ENCODE data around the gene CERS6.
"Not testable (repeated sequence)": the region's sequence is repeated elsewhere in the genome, so short reads cannot be mapped to it uniquely, and the experiment has no call there.

Gene CERS6

DNA sequence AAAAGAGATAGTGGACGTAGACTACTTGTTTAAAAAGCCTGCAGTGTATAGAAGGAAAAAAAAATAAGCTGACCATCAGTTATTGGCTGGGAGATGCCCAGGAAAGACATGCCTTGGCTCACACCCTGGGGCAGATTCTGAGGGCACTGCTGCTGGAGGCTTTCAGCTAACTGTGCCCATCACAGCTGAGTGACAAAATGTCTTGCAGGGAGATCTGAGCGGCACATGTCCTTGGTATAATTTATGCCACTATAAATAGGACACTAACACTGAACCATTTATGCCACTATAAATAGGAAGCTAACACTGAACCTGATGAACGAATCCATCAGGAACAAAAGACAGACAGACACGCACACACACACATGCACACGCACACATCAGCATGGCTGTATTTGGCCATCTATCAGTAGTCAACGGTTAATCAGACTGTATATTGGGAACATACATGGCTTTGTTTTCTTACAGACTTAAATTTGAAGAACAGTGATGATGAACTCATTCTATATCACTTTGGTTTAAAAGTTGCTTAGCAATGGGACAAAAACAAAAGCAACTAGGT, 278.2 kb downstream of the CERS6 start:
- no peak for DNase-seq (ENCODE audit: low spot score)

GRCh38 chr2:168736649-168737445, 280.8 kb downstream of the CERS6 start:
- DNase-seq (ENCODE audit: low spot score): no peak

DNA sequence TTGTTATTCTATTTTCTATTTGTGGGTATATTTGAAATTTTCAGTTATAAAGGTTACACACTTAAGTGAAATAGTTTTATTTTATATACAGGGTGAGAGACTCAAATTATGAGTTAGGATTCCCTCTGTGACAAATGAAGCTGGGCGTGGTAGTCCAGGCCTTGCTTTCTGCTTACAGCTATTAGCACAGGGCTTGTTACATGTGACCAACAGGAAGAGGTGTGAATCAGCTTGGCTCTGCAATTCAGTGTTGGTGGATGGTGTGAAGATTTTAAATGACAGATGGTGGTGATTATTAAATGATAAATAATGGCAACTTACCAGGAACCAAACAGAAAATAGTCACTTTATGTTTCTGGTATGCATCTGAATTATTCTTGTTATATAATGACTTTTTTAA, 282.0 kb downstream of the CERS6 start:
- DNase-seq (ENCODE audit: low spot score): no peak

DNA sequence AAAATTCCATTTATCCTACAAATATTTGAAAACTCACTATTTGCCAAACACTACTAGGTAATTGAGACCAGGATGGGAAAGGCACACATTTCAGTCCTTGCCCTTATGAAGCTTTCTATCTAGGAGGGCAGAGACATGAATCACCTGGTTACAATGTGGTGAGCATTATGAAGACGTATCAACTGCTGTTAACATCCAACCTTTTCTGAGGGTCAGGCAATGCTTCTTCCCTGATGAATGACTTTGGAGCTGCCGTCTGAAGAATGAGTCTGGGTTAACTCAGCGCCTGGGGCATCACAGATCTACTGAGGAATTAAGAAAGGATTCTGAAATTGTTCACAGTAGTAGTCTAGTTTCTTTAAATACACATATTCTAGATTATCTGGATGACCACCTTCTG, 284.3 kb downstream of the CERS6 start:
- no peak for DNase-seq (ENCODE audit: low spot score)

GRCh38 chr2:168740788-168741187, 284.7 kb downstream of the CERS6 start:
- DNase-seq (ENCODE audit: low spot score): no peak

DNA sequence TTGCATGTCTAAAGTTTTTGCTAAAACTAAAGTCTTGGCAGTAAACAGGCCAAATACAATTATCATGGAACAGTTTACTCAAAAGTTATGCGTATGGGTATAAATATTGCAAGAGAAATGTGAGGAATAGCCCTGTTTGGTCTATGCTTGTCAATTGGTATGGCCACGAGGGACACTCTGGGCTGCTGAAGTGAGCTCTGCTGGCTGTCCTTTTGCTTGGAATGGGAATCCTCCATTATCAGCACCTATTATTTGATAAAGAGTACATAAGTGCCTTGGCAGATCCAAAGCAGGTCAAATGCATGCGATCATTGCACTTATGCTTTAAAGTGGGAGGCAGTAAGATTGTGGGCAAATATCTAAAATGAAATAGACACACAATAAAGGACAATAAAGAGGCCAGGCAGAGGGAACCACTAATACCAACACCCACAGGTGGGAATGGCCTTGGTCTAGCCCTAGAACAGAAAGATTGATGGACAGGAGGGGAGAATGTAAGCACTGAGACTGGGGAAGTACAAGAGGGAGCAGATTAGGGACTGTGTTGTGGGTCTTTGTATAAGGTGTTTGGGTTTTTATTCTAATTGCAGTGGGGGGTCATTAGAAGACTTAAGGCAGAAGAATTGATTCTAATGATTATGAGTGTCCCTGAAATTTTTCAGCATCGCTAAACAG, 286.3 kb downstream of the CERS6 start:
- DNase-seq (ENCODE audit: low spot score): no peak

DNA sequence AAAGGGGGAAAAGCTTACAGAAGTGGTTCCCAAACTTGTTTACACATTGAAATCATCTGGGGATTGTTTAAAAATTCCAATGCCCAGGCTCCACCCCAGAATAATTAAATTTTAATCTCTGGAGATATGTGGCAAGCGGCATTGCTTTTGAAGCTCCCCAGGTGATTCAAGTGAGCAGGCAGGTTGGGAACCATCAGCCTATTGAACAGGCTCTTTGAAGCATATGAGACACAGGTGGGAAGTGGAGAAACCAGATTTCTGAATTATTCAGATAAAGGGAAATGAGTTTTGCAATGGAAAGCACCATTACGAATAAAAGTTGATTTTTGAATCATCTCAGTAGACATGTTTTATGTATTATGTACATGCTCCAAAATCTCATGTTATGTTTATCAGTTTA, 288.8 kb downstream of the CERS6 start:
- DNase-seq (ENCODE audit: low spot score): no peak

DNA sequence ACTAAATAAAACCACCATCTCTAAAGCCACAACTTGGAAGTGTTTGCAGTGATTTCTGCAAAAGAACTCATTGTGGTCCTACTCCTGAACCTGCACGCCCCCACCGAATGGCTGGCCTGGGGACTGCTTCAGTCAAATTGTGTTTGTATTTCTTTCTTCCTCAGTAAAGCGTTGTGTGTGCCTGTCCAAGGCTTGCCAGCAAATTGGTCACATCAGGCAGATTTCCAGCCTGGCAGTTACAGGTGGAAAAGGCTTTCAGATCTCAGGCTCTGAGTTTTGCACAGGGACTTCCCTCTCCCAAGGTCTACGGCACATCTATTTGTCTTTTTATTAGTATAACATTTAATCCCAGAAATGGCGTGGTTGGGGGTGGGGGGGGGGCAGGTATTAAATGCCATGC, 292.4 kb downstream of the CERS6 start:
- no peak for DNase-seq (ENCODE audit: low spot score)

DNA sequence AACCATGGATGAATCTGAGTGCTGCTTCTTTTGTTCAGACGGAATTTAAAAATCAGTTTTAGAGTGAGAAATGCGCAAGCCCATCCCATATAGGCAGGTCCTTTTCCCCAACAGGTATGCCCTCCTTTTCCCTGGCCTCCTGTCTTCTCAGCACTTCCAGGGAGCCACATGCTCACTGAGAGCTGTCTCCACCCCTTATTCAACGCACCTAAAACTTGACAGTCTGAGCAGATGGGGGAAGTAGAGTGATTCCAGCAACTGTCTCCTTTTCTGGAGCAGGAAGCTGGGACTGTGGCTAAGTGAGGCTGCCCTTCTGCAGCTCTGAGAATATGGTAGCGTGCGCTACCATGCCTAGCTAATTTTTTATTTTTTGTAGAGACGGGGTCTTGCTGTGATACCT, 293.2 kb downstream of the CERS6 start:
- DNase-seq (ENCODE audit: low spot score): no peak

DNA sequence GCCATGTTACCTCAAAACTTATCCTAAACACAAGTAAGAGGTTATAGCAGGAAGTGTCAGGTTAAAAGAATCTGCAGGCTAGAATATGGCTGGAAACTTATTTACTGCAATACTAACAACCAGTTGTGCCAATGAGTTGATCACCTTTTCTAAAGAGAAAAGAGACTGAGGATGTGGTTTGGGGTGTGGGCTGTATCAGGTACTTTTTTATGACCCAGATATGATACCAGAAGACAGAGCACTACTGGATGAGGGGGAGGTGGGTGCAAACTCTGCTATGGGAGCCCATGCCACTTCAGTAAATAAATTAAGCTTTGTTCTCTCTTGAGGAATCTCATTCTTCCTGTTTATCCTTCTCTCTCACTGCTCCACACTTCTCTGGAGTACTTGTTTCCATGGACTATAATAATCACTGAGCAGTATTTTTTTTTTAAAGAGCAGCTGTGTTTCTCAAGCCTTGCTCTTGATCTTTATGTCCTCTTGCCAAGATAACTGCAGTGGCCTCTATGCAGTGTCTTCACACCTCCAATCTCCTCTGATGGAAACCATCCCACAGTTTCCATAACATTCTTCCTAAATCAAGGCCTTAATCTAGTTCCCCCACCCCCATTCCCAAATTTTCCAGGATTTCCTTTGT, 295.1 kb downstream of the CERS6 start:
- no peak for DNase-seq (ENCODE audit: low spot score)

DNA sequence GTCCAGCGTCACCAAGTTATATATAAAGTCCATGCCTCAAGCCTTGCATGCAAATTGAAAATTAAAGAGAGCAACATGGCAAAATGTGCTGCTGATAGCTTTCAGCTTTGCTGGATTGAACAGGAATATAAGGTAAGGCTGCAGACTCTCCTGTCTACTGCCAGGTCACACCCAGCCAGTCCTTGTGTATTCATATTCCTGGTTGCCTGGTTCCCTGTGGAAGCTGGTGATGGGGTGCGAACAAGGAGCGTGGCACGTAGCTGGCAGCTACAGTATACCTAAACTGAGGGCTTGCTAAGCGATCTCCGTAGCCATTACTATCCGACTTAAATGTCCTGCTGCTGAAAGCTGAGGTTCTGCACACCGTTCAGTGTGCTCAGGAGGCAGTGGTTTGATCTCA, 296.3 kb downstream of the CERS6 start:
- no peak for DNase-seq (ENCODE audit: low spot score)

DNA sequence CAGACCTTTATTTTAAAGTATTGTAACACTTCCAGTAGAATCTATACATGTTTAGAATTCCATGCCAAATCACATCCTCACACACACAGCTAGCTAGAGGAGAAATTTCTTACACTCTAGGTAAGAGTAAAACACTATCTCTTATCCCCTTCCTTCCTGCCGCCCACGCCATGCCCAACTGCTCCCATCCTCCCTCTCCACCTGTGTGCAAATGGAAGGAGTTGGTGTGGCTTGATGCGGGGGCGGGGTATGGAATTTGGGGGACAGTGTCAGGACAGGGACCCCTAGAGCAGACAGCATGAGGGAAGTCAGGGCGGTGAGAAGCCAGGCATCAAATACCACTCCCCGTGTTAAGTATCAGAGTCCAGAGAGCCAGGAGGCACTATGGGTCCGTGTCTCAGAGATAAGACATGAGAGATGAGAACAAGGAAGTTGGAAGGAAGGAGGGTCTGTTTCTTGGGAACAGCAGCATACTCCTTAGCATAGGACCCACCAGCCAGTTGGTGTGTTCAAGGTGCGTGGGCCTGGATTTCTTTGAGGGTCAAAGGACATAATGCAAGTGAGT, 297.8 kb downstream of the CERS6 start:
- DNase-seq (ENCODE audit: low spot score): no peak

DNA sequence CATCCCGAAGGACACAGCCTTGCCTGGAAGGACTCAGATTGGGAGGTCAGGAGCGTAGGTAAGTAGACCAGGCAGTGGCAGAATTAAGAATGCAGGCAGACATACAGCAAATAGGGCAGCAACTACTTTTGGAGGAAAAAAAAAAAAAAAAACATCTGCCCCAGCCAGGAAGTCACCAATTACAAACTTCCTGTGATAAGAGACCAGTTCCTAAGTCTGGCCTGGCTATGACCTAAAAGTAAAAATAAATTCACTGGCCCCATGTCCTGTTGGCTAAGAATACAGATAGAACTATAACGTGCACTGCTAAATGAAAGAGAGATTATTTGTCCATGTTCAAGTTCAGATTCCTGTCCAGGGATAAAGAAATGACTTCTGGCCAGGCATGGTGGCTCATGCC, 301.2 kb downstream of the CERS6 start:
- DNase-seq (ENCODE audit: low spot score): no peak

- peak; percentile 58 for DNase-seq (ENCODE audit: low spot score)
These were observed 303.1 kb downstream of the CERS6 start for GRCh38 chr2:168758970-168759820.

DNA sequence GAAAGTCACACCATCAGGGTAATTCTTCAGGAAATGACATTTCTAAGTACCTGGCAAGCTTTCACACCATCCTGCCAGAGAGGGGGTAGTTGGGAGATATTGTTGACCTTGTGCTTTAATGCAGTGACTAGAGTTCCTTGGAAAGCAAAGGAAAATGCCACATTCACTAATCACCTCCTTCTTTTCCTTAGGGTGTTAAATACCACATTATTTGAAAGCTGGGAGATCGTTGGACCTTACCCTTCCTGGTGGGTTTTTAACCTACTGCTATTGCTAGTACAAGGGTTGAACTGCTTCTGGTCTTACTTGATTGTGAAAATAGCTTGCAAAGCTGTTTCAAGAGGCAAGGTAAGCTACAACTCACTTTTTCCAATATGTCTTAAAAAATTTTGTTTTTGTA, 309.3 kb downstream of the CERS6 start:
- DNase-seq (ENCODE audit: low spot score): no peak

- no peak for DNase-seq (ENCODE audit: low spot score)
These were observed 310.5 kb downstream of the CERS6 start for GRCh38 chr2:168766600-168766999.

DNA sequence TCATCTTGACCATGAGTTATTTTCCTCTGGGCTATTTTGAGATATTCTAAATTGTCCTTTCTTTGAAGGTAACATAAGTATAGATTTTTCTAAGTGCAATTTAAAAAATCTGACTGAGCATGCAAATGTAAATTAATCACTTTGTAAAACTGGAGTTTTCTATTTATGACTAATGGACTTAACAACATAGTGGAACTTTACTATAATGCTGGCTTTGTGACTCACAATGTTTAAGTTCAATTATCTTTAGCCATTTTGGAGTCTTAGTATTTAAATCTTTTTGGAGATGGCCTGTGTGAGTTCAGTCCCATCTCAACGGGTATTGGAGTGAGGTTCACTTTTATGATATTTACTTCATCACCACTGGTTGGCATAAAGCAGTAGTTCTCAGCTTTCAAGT, 311.2 kb downstream of the CERS6 start:
- DNase-seq (ENCODE audit: low spot score): no peak

DNA sequence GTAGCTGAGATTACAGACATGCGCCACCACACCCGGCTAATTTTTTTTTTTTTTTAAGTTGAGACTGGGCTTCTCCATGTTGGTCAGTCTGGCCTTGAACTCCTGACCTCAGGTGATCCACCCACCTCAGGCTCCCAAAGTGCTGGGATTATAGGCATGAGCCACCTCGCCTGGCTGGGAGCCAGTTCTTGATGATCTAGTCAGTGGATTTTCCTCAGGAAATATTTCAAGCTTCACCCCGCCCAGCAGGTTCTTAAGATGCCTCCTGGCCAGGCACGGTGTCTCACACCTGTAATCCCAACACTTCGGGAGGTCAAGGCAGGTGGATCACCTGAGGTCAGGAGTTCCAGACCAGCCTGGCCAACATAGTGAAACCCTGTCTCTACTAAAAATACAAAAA, 312.3 kb downstream of the CERS6 start:
- DNase-seq (ENCODE audit: low spot score): not testable (repeated sequence)

- DNase-seq (ENCODE audit: low spot score): no peak
These were observed 314.7 kb downstream of the CERS6 start for GRCh38 chr2:168770796-168771195.

DNA sequence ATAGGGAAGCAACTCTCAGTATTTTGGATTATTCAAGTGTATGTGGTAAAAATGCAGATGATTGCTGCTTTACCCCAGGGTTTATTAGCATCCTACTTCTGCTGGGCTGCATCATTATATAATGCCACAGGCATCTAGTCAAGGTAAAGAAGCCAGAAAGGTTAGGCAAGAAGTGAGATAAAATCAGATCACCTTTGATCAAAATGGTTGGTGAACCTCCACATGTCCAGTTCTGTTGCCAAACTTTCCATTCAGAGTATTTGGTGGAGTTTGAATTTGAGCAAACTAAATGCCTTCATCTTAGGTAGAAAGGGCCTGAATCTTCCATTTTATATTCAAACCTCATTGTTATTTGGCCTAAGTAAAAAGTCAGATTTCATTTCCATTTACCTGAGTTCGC, 316.6 kb downstream of the CERS6 start:
- DNase-seq (ENCODE audit: low spot score): no peak

DNA sequence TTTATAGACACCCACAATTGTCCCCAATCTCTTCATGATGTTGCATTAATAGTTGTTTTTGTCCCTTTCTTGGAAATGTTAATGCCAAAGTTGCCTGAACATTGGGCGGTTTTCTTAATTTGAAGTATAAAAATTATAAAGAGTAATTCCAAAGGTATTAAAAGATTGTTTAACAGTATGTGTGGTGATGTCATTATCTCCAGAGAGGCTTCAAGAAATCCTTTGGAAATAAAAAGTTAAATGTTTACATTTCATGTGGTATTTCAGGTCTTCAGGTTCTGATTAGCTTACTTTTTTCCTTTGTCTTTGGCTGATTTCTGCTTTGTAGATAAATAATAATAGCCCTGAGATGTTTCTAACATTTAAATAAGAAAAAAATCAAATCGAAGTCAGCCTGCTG, 317.1 kb downstream of the CERS6 start:
- DNase-seq (ENCODE audit: low spot score): no peak

All from D341Med (cell line).